RWPE2 (cell line): Measurements from ENCODE around the gene ZNF525.
"Not testable (repeated sequence)": the region's sequence is repeated elsewhere in the genome, so short reads cannot be mapped to it uniquely, and the experiment has no call there.

ENCODE experiments used
- ATAC-seq: fragments of 200-7000 bp; cut with Tn5 transposase; 3 replicates; pipeline ENCODE4 v1.9.1; 2021; ENCODE audit warnings: low read depth
- DNase-seq: peaks from one replicate; pipeline ENCODE4 v3.0.0-alpha.2; 2020; ENCODE audit warnings: low spot score
- H3K27ac ChIP-seq: fragments of 450-650 bp; 2 replicates; pipeline ENCODE4 v1.5.1; 2017; ENCODE audit warnings: mild to moderate bottlenecking; ENCODE audit not compliant: poor library complexity, severe bottlenecking
- H3K27me3 ChIP-seq: fragments of 250-450 bp; sonication (Bioruptor Pico); 2 replicates; pipeline ENCODE4 v1.5.1; 2021; ENCODE audit warnings: mild to moderate bottlenecking, moderate library complexity; ENCODE audit not compliant: insufficient read depth, poor library complexity, severe bottlenecking
- H3K36me3 ChIP-seq: fragments of 250-450 bp; sonication (Bioruptor Pico); 2 replicates; pipeline ENCODE4 v1.5.1; 2020; ENCODE audit warnings: low read depth, mild to moderate bottlenecking, moderate library complexity
- H3K4me1 ChIP-seq: fragments of 250-450 bp; sonication (Bioruptor Pico); 2 replicates; pipeline ENCODE4 v1.5.1; 2021; ENCODE audit warnings: mild to moderate bottlenecking, moderate library complexity; ENCODE audit not compliant: insufficient read depth, poor library complexity, severe bottlenecking
- H3K4me3 ChIP-seq: fragments of 250-450 bp; sonication (Bioruptor Pico); 2 replicates; pipeline ENCODE4 v1.5.1; 2021; ENCODE audit warnings: mild to moderate bottlenecking, moderate library complexity; ENCODE audit not compliant: severe bottlenecking
- H3K9me3 ChIP-seq: fragments of 250-450 bp; sonication (Bioruptor Pico); 2 replicates; pipeline ENCODE4 v1.5.1; 2021; ENCODE audit warnings: mild to moderate bottlenecking, moderate library complexity; ENCODE audit not compliant: severe bottlenecking
- CTCF ChIP-seq: fragments of 450-650 bp; IDR thresholded peaks from one replicate; pipeline ENCODE4 v1.5.1; 2017; ENCODE audit warnings: mild to moderate bottlenecking, moderate library complexity; ENCODE audit not compliant: poor library complexity, severe bottlenecking

Gene ZNF525

GRCh38 chr19:53333463-53334449 lies 31.7 kb upstream of the ZNF525 start, which contains the start of gene ZNF845:
Gene ZNF845, plus strand, starts transcription at chr19:53333749. Its CDS starts 7,559 bp downstream, at chr19:53341308.
- no peak for TF ChIP-seq CTCF
- peak; percentile 94 for DNase-seq
- H3K36me3 ChIP-seq: no peaks in the 10 kb centered on the region; the same call in 1 of the 2 replicates
- H3K27me3 ChIP-seq: no peaks in the 10 kb centered on the region
- ATAC-seq: peak; percentile 95
- H3K27ac ChIP-seq: peak within 1 kb of the TSS; percentile 31
- no peaks in the 10 kb centered on the region for H3K9me3 ChIP-seq
- H3K4me3 ChIP-seq: peak within 1 kb of the TSS; percentile 56
- H3K4me1 ChIP-seq: no peaks in the 10 kb centered on the region

GRCh38 chr19:53344403-53344802 lies 21.1 kb upstream of the ZNF525 start:
- not testable (repeated sequence) for H3K4me3 ChIP-seq, DNase-seq, H3K27ac ChIP-seq, ATAC-seq, H3K27me3 ChIP-seq, H3K9me3 ChIP-seq, H3K4me1 ChIP-seq
- peaks cover 74% of the 10 kb centered on the region for H3K36me3 ChIP-seq

GRCh38 chr19:53355739-53356138 lies 9.8 kb upstream of the ZNF525 start:
- H3K9me3 ChIP-seq: peaks cover 23% of the 10 kb centered on the region
- H3K27ac ChIP-seq: no peak overlapping the region
- ATAC-seq (no peak), DNase-seq (no peak)
- no peak for TF ChIP-seq CTCF
- no peaks in the 10 kb centered on the region for H3K27me3 ChIP-seq
- no peak overlapping the region for H3K4me3 ChIP-seq
- no peaks in the 10 kb centered on the region for H3K4me1 ChIP-seq
- H3K36me3 ChIP-seq: peaks cover 16% of the 10 kb centered on the region

GRCh38 chr19:53357821-53358581 lies 7.5 kb upstream of the ZNF525 start:
- Histone ChIP-seq H3K27ac (no peak overlapping the region), H3K9me3 (peaks cover 23% of the 10 kb centered on the region), H3K27me3 (no peaks in the 10 kb centered on the region), H3K36me3 (0 out of 2 replicates have a peak, but pooled peaks cover 6% of the 10 kb centered on the region), H3K4me3 (no peak overlapping the region), H3K4me1 (no peaks in the 10 kb centered on the region)
- ATAC-seq (no peak), DNase-seq (no peak)
- TF ChIP-seq CTCF: no peak

GRCh38 chr19:53360056-53360455 lies 5.4 kb upstream of the ZNF525 start:
- peaks cover 16% of the 10 kb centered on the region for H3K9me3 ChIP-seq
- H3K27ac ChIP-seq, H3K4me3 ChIP-seq, ATAC-seq, H3K36me3 ChIP-seq, H3K27me3 ChIP-seq, H3K4me1 ChIP-seq, DNase-seq: not testable (repeated sequence)
